GM21528 (cell line): ENCODE data around the gene RXRA.

ENCODE experiments used
- ATAC-seq: cut with Tn5 transposase; IDR thresholded peaks from one replicate; pipeline ENCODE4 v1.9.1; 2021; ENCODE audit warnings: mild to moderate bottlenecking, moderate library complexity; ENCODE audit not compliant: unreplicated experiment, low FRiP score

Gene RXRA

GRCh38 chr9:134347996-134348395 is 21.7 kb downstream of the RXRA start:
- ATAC-seq, result no peak

- no peak for ATAC-seq
Measured at GRCh38 chr9:134348404-134349155, 22.3 kb downstream of the RXRA start.

- ATAC-seq, result no peak
Measured at GRCh38 chr9:134349936-134350335, 23.7 kb downstream of the RXRA start.

GRCh38 chr9:134350416-134350994 is 24.2 kb downstream of the RXRA start:
- no peak for ATAC-seq

- no peak for ATAC-seq
Measured at GRCh38 chr9:134351606-134352176, 25.4 kb downstream of the RXRA start.

- ATAC-seq, result no peak
Measured at GRCh38 chr9:134352247-134352933, 26.1 kb downstream of the RXRA start.

- no peak for ATAC-seq
Measured at GRCh38 chr9:134353539-134353938, 27.3 kb downstream of the RXRA start.

- no peak for ATAC-seq
Measured at GRCh38 chr9:134355158-134355557, 28.9 kb downstream of the RXRA start.

- ATAC-seq, result no peak
Measured at GRCh38 chr9:134355561-134356279, 29.5 kb downstream of the RXRA start.

- no peak for ATAC-seq
Measured at GRCh38 chr9:134356496-134357470, 30.5 kb downstream of the RXRA start.

GRCh38 chr9:134357631-134358025 is 31.4 kb downstream of the RXRA start:
- no peak for ATAC-seq

- ATAC-seq, result no peak
Measured at GRCh38 chr9:134358026-134358661, 31.9 kb downstream of the RXRA start.

GRCh38 chr9:134358662-134359319 is 32.5 kb downstream of the RXRA start:
- no peak for ATAC-seq

- no peak for ATAC-seq
Measured at GRCh38 chr9:134359493-134360179, 33.4 kb downstream of the RXRA start.

GRCh38 chr9:134360180-134360759 is 34.0 kb downstream of the RXRA start:
- no peak for ATAC-seq

- ATAC-seq, result no peak
Measured at GRCh38 chr9:134360897-134361296, 34.6 kb downstream of the RXRA start.

- ATAC-seq, result no peak
Measured at GRCh38 chr9:134361426-134361825, 35.2 kb downstream of the RXRA start.
